SH-SY5Y (cell line): ENCODE data around the gene GPC3.

Source experiments
- GATA2 ChIP-seq: IDR thresholded peaks from 2 replicates; pipeline ENCODE4 v1.6.1; 2011; ENCODE audit warnings: mild to moderate bottlenecking, low read depth, low read length
- GATA3 ChIP-seq: IDR thresholded peaks from 2 replicates; pipeline ENCODE4 v1.6.1; 2011; ENCODE audit warnings: low read depth, mild to moderate bottlenecking, low read length, moderate library complexity

DNA sequence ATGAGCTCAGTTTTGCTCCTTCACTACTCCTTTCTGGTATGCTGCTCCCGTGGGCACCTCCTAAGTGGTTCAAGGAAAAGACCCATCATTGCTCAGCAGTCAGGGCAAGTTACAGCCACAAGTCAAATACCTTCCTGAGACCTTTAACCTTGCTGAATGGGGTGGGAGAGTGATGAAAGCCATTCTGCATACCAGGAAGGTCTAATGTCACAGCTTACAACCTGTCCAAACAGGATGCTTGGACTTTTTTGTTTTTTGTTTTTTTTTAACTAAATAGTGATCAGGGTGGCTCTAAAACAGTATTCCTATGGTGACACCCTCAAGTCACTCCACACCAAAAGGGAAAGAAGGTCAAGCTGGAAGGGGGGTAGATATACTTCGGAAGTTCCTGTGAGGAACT is 93.1 kb downstream of the GPC3 start:
- TF ChIP-seq GATA2 (no peak), GATA3 (no peak)
